Spleen (tissue), 11 donors: ENCODE data around the gene CDH18. TPM values are rescaled to one million over a fixed set of nuclear protein-coding genes. Genes with fewer than 3 reads are reported as not detected.

Experiments used
- DNase-seq: peaks from one replicate; pipeline ENCODE4 v3.0.0-alpha.2; 2020
- H3K27ac ChIP-seq, 8 donors: fragments of 200-600 bp; sonication (generic) in 7 of 8; 1 replicate in 4 of 8; 2 replicates in 4 of 8; pipeline versions ENCODE4 v1.5.0 to v1.8.0; 2016 to 2021; ENCODE audit warnings: inconsistent platforms in 4 of 8, mild to moderate bottlenecking in 4 of 8, moderate library complexity in 1 of 8
- H3K27me3 ChIP-seq, 7 donors: fragments of 200-600 bp; sonication (generic) in 6 of 7; replicated peaks in 1 of 7; 1 replicate in 4 of 7; 2 replicates in 3 of 7; pipeline versions ENCODE4 v1.5.0 to v1.8.0; 2016 to 2021; ENCODE audit warnings: inconsistent platforms in 3 of 7, mild to moderate bottlenecking in 1 of 7
- H3K36me3 ChIP-seq, 6 donors: fragments of 200-600 bp; sonication (generic) in 5 of 6; 1 replicate in 4 of 6; 2 replicates in 2 of 6; pipeline versions ENCODE4 v1.5.0 to v1.8.0; 2016 to 2021; ENCODE audit warnings: inconsistent platforms in 2 of 6
- H3K4me1 ChIP-seq, 6 donors: fragments of 200-600 bp; sonication (generic) in 5 of 6; 1 replicate in 3 of 6; 2 replicates in 3 of 6; pipeline versions ENCODE4 v1.5.0 to v1.8.0; 2016 to 2021; ENCODE audit warnings: inconsistent platforms in 3 of 6
- H3K4me3 ChIP-seq, 8 donors: fragments of 200-600 bp; sonication (generic) in 7 of 8; 1 replicate in 4 of 8; 2 replicates in 4 of 8; pipeline versions ENCODE4 v1.5.0 to v1.8.0; 2016 to 2021; ENCODE audit warnings: inconsistent platforms in 4 of 8, mild to moderate bottlenecking in 4 of 8, moderate library complexity in 2 of 8
- H3K9me3 ChIP-seq, 8 donors: fragments of 200-600 bp; sonication (generic) in 7 of 8; 1 replicate in 4 of 8; 2 replicates in 4 of 8; pipeline versions ENCODE4 v1.5.0 to v1.8.0; 2016 to 2021; ENCODE audit warnings: inconsistent platforms in 4 of 8
- CTCF ChIP-seq, 11 experiments: fragments of 200-600 bp in 7 of 11; fragments of 450-650 bp in 4 of 11; sonication (generic) in 4 of 11; IDR thresholded peaks in 8 of 11; conservative IDR thresholded peaks in 3 of 11; 1 replicate in 7 of 11; 2 replicates in 4 of 11; pipeline versions ENCODE4 v1.4.0 to v1.8.0; 2016 to 2021; ENCODE audit warnings: antibody characterized with exemption in 11 of 11, inconsistent platforms in 4 of 11, mild to moderate bottlenecking in 1 of 11
- POLR2A ChIP-seq, 3 donors: fragments of 450-650 bp; IDR thresholded peaks; one replicate each; pipeline ENCODE4 v1.5.1; 2017; ENCODE audit warnings: antibody characterized with exemption in 3 of 3, mild to moderate bottlenecking in 1 of 3
- POLR2AphosphoS5 ChIP-seq, 3 donors: sonication (generic); formaldehyde crosslinking; IDR thresholded peaks; one replicate each; pipeline ENCODE4 v1.5.1; 2017; ENCODE audit warnings: antibody characterized with exemption in 3 of 3
- WGBS, 5 donors: extraction: QIAGEN DNeasy Blood & Tissue Kit in 3 of 5; methylation state at CpG; one replicate each; pipeline versions ENCODE4 v1.1.5 to v1.1.7; 2013 to 2018; 5-methylcytosine and 5-hydroxymethylcytosine counted together
- intact Hi-C: fragments of 100-400 bp; cut with DNase I; formaldehyde crosslinking; loops from one replicate; pipeline ENCODE4 v1.15.0; 2023; ENCODE audit warnings: low total_unique reads
- polyA plus RNA-seq, 3 donors: library from polyadenylated mRNA; stranded (reverse); fragments of 200-250 nt; gene quantifications; one replicate each; pipeline ENCODE4 v1.2.1, GENCODE V29; 2013
- total RNA-seq, 7 donors: library from RNA; depleted of rRNA in 3 of 7; stranded (reverse); fragments of >200 nt in 3 of 7; fragmentation: NEBNext Ultra II Directional in 4 of 7; extraction: Animal tissue kit (Norgen Biotek cat#: 25700) in 4 of 7; gene quantifications; one replicate each; pipeline versions ENCODE4 v1.1.0 to v1.2.1, GENCODE V29; 2016 to 2021
- donor health status: healthy with polysubstance abuse.
- donor health status: DM: no; HTN: no; CAD: no; lungs with moderate emphysema.
- donor health status: DM: no; HTN: no; CAD: no.
- donor health status: Bipolar disorder and iron deficiency.
- donor health status: healthy.
- donor health status: DM: no; HTN: no; CAD: no.
- donor health status: DM: yes; HTN: yes; CAD: no.

CDH18 gene
- total and polyA plus RNA-seq, 10 donors = 0.26 TPM; not detected in 9

DNA sequence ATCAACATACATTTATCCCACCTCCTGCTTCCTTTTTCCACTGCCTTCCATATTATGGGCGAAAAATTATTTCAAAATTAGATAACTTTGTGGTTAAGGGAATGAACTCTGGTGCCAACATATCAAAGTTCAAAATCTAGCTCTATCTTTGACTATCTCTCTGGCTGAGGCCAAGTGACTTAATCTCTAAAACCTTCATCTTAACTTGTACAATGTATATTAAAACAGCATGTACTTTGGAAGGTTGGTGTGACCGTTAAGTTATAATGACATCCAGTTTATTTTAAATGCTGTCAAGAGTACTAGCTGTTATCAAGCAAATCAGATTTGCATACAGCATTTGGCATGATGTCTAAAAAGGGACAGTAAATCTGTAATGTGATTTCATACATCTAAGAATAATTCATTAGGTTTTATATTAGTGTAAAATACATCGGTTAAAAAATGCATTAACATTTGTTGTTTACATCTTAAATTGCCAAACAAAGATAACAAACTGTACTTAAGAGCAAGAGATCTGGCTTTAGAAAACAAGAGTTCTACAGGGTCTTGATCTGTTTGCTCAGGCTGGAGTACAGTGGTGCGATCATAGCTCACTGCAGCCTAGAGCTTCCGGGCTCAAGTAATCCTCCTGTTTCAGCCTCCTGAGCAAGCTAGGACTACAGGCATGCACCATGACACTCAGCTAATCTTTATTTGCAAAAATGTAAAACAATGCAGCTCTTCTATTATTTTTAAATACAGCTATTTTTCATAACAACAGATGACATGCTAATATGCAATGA is 102.8 kb downstream of the CDH18 start:
- no peaks in the 10 kb centered on the region for H3K4me1 ChIP-seq
- H3K27ac ChIP-seq = no peak overlapping the region
- H3K36me3 ChIP-seq = no peaks in the 10 kb centered on the region
- H3K4me3 ChIP-seq = no peak overlapping the region
- no peaks in the 10 kb centered on the region for H3K27me3 ChIP-seq
- intact Hi-C loops = no loop called here
- DNase-seq = no peak
- TF ChIP-seq CTCF (IDR thresholded peaks at IDR 0.05 in 8 of 11, conservative IDR thresholded peaks at IDR 0.05 in 3 of 11) (no peak), POLR2AphosphoS5 (IDR thresholded peaks at IDR 0.05) (no peak), POLR2A (IDR thresholded peaks at IDR 0.05) (no peak)
- H3K9me3 ChIP-seq = no peaks in the 10 kb centered on the region
- 78 to 85% (median 82%) methylated on average over 5 of the region's 5 CpGs for WGBS, 5 donors

- Histone ChIP-seq H3K36me3 (no peaks in the 10 kb centered on the region), H3K9me3 (peaks cover 0 to 5% (median 0%) of the 10 kb centered on the region in 8 donors), H3K27ac (no peak overlapping the region), H3K4me3 (no peak overlapping the region), H3K27me3 (no peaks in the 10 kb centered on the region), H3K4me1 (no peaks in the 10 kb centered on the region)
- 2 to 29% (median 16%) methylated on average over 1 of the region's 1 CpG for WGBS, 5 donors
- DNase-seq = no peak
- TF ChIP-seq POLR2AphosphoS5 (IDR thresholded peaks at IDR 0.05) = no peak
- TF ChIP-seq CTCF (IDR thresholded peaks at IDR 0.05 in 8 of 11, conservative IDR thresholded peaks at IDR 0.05 in 3 of 11) = no peak
- TF ChIP-seq POLR2A (IDR thresholded peaks at IDR 0.05) = no peak
- intact Hi-C loops = no loop called here
Observed at GRCh38 chr5:19880859-19881436, 107.1 kb downstream of the CDH18 start.

- Histone ChIP-seq H3K9me3 (peaks cover 0 to 5% (median 0%) of the 10 kb centered on the region in 8 donors), H3K4me3 (no peak overlapping the region), H3K27ac (no peak overlapping the region), H3K27me3 (no peaks in the 10 kb centered on the region), H3K36me3 (no peaks in the 10 kb centered on the region), H3K4me1 (no peaks in the 10 kb centered on the region)
- TF ChIP-seq POLR2AphosphoS5 (IDR thresholded peaks at IDR 0.05) (no peak), POLR2A (IDR thresholded peaks at IDR 0.05) (no peak), CTCF (IDR thresholded peaks at IDR 0.05 in 8 of 11, conservative IDR thresholded peaks at IDR 0.05 in 3 of 11) (no peak)
- no peak for DNase-seq
- intact Hi-C loops = no loop called here
Observed at GRCh38 chr5:19880458-19880857, 107.5 kb downstream of the CDH18 start.

- WGBS, 5 donors = 89 to 97% (median 94%) methylated on average over 1 of the region's 1 CpG
- Histone ChIP-seq H3K27ac (no peak overlapping the region), H3K27me3 (no peaks in the 10 kb centered on the region), H3K9me3 (peaks cover 0 to 25% (median 18%) of the 10 kb centered on the region in 8 donors), H3K4me1 (no peaks in the 10 kb centered on the region), H3K4me3 (no peak overlapping the region), H3K36me3 (no peaks in the 10 kb centered on the region)
- DNase-seq = no peak
- intact Hi-C loops = no loop called here
- no peak for TF ChIP-seq CTCF (IDR thresholded peaks at IDR 0.05 in 8 of 11, conservative IDR thresholded peaks at IDR 0.05 in 3 of 11)
- no peak for TF ChIP-seq POLR2A (IDR thresholded peaks at IDR 0.05)
Observed at GRCh38 chr5:19874811-19875210, 113.2 kb downstream of the CDH18 start.
